K562 (cell line): ENCODE data around the gene EOGT. TPM values are rescaled to one million over a fixed set of nuclear protein-coding genes. Genes with fewer than 3 reads are reported as not detected.

Source experiments
- ATF3 ChIP-seq, 2 experiments: fragments of 450-650 bp in 1 of 2; sonication (generic) in 1 of 2; formaldehyde crosslinking in 1 of 2; IDR thresholded peaks in 1 of 2; conservative IDR thresholded peaks in 1 of 2; 2 replicates each; pipeline versions ENCODE4 v1.6.1 to v1.8.1; 2016 to 2023; ENCODE audit warnings: mild to moderate bottlenecking in 2 of 2, moderate library complexity in 2 of 2, inconsistent platforms in 1 of 2, missing genetic modification reagents in 1 of 2
- E2F3 ChIP-seq: fragments of 250-450 bp; sonication (Bioruptor Pico); IDR thresholded peaks from 2 replicates; pipeline ENCODE4 v1.4.0; 2020; ENCODE audit warnings: mild to moderate bottlenecking
- EP400 ChIP-seq: fragments of 450-650 bp; IDR thresholded peaks from 2 replicates; pipeline ENCODE4 v1.6.1; 2017; ENCODE audit warnings: antibody characterized with exemption, mild to moderate bottlenecking, moderate library complexity
- ESRRB ChIP-seq: fragments of 250-450 bp; sonication (Bioruptor Pico); IDR thresholded peaks from 2 replicates; pipeline ENCODE4 v1.5.0; 2020; ENCODE audit warnings: mild to moderate bottlenecking, moderate library complexity, borderline replicate concordance
- ETS1 ChIP-seq: conservative IDR thresholded peaks from 2 replicates; pipeline ENCODE4 v1.6.1; 2011; ENCODE audit warnings: low read depth, mild to moderate bottlenecking, low read length; ENCODE audit not compliant: control insufficient read depth
- FOXJ2 ChIP-seq: fragments of 200-800 bp; sonication (Bioruptor generic); IDR thresholded peaks from 2 replicates; pipeline ENCODE4 v1.6.1; 2016; ENCODE audit warnings: missing genetic modification characterization, missing compliant biosample characterization
- FOXK1 ChIP-seq: sonication (generic); formaldehyde crosslinking; IDR thresholded peaks from 2 replicates; pipeline ENCODE4 v1.8.0; 2022; ENCODE audit warnings: missing genetic modification reagents, mild to moderate bottlenecking, borderline replicate concordance
- HCFC1 ChIP-seq: IDR thresholded peaks from 2 replicates; pipeline ENCODE4 v1.6.1; 2012; ENCODE audit warnings: low read depth, low read length, improper control_type of control experiment
- KDM2B ChIP-seq: fragments of 250-450 bp; sonication (Bioruptor Pico); IDR thresholded peaks from 2 replicates; pipeline ENCODE4 v1.8.0; 2021; ENCODE audit warnings: mild to moderate bottlenecking, moderate library complexity
- L3MBTL2 ChIP-seq: fragments of 450-650 bp; IDR thresholded peaks from 2 replicates; pipeline ENCODE4 v1.6.1; 2016; ENCODE audit warnings: mild to moderate bottlenecking, moderate library complexity
- MTA3 ChIP-seq: fragments of 450-650 bp; formaldehyde crosslinking; IDR thresholded peaks from 2 replicates; pipeline ENCODE4 v1.6.1; 2017; ENCODE audit warnings: mild to moderate bottlenecking, borderline replicate concordance
- NONO ChIP-seq, 2 experiments: fragments of 200-400 bp in 1 of 2; fragments of 450-650 bp in 1 of 2; formaldehyde crosslinking in 1 of 2; IDR thresholded peaks; 2 replicates each; pipeline ENCODE4 v1.6.1; 2017; ENCODE audit warnings: low read depth in 2 of 2, mild to moderate bottlenecking in 2 of 2, moderate library complexity in 2 of 2, low read length in 1 of 2
- PML ChIP-seq: IDR thresholded peaks from 2 replicates; pipeline ENCODE4 v1.6.1; 2012; ENCODE audit warnings: low read length, inconsistent platforms
- RERE ChIP-seq: sonication (generic); formaldehyde crosslinking; IDR thresholded peaks from 2 replicates; pipeline ENCODE4 v1.8.0; 2023; ENCODE audit warnings: missing genetic modification reagents, mild to moderate bottlenecking, borderline replicate concordance
- SAP30 ChIP-seq: fragments of 200-600 bp; sonication (generic); IDR thresholded peaks from 2 replicates; pipeline ENCODE4 v1.6.1; 2012; ENCODE audit warnings: borderline replicate concordance, low read depth, mild to moderate bottlenecking, moderate library complexity, low read length, control low read depth, inconsistent platforms; ENCODE audit not compliant: insufficient read depth, poor library complexity, severe bottlenecking
- USF2 ChIP-seq: sonication (generic); formaldehyde crosslinking; IDR thresholded peaks from 2 replicates; pipeline ENCODE4 v1.5.0; 2020; ENCODE audit warnings: missing genetic modification reagents
- XRCC5 ChIP-seq: fragments of 200-400 bp; formaldehyde crosslinking; IDR thresholded peaks from 2 replicates; pipeline ENCODE4 v1.6.1; 2017; ENCODE audit warnings: low read depth, mild to moderate bottlenecking, low read length
- ZNF347 ChIP-seq: fragments of 450-650 bp; formaldehyde crosslinking; IDR thresholded peaks from 2 replicates; pipeline ENCODE4 v1.4.0; 2020; ENCODE audit warnings: low read depth, mild to moderate bottlenecking, moderate library complexity
- polyA plus RNA-seq, 8 experiments: library from polyadenylated mRNA; depleted of rRNA in 4 of 8; stranded (reverse) in 5 of 8; unstranded in 3 of 8; fragments of >200 nt; fragmentation: Nextera tagmentation in 2 of 8; fragmentation: Illumina TruSeq in 1 of 8; extraction: Ambion mirVana in 2 of 8; extraction: Trizol in 1 of 8; gene quantifications; 2 replicates each; pipeline versions ENCODE4 v1.2.1 to v1.2.3, GENCODE V29; 2011 to 2014; ENCODE audit warnings: inconsistent platforms in 1 of 8, missing spikeins in 1 of 8
- total RNA-seq, 7 experiments: library from RNA; depleted of rRNA in 6 of 7; stranded (reverse); fragments of >200 nt in 6 of 7; fragmentation: Illumina TruSeq in 2 of 7; extraction: Trizol in 2 of 7; gene quantifications; 2 replicates each; pipeline versions ENCODE4 v1.2.1 to v1.2.3, GENCODE V29; 2011 to 2021; ENCODE audit warnings: low replicate concordance in 1 of 7

The EOGT gene
- total and polyA plus RNA-seq, 9 of the 15 experiments (the other 6 are each of a cell fraction or from before 2014, with no cell fraction given): 3.6 to 17.9 (median 7.4) TPM

GRCh38 chr3:69013253-69014021 lies at the start of gene EOGT (continued):
- TF ChIP-seq RERE (no peak), HCFC1 (peak; percentile 36), FOXJ2 (no peak), EP400 (peak; percentile 65), ESRRB (CRISPR knock-in tag) (no peak), MTA3 (peak; percentile 80; the same call in 1 of the 2 replicates), PML (no peak), ZNF347 (no peak), SAP30 (no peak), XRCC5 (peak; percentile 64; the same call in 1 of the 2 replicates), ATF3 (IDR thresholded peaks at IDR 0.05) (no peak), ATF3 (CRISPR knock-in tag; conservative IDR thresholded peaks at IDR 0.05) (no peak), ETS1 (peak; percentile 57; the same call in 1 of the 2 replicates), FOXK1 (CRISPR knock-in tag) (peak; percentile 85; the same call in 1 of the 2 replicates), USF2 (peak; percentile 53; the same call in 1 of the 2 replicates), E2F3 (CRISPR knock-in tag) (0 out of 2 replicates have a peak, but pooled peaks have one; percentile 21), L3MBTL2 (peak; percentile 98), KDM2B (CRISPR knock-in tag) (no peak), NONO (IDR thresholded peaks at IDR 0.05; ENCODE audit: low read depth in 2 of 2, low read length in 1 of 2) (peak; percentile 65 to 77; a peak in 3 of 4 replicates)
